IMR-90 (cell line): ENCODE data around the gene GPR65. TPM values are rescaled to one million over a fixed set of nuclear protein-coding genes. Genes with fewer than 3 reads are reported as not detected.

Experiments used
- ATAC-seq: fragments of 200-7000 bp; cut with Tn5 transposase; 2 replicates; pipeline ENCODE4 v1.9.1; 2020; ENCODE audit warnings: low read depth, mild to moderate bottlenecking, moderate library complexity
- BruUV-seq: library from RNA; stranded (reverse); fragments of 400-500 nt; replicated peaks from 2 replicates; lab custom pipeline; 2021; lab: Mats Ljungman, UMichigan
- CTCF ChIA-PET: fragments of 300-600 bp; formaldehyde crosslinking; extraction: SDS; loops from one replicate; lab custom pipeline; 2021; ENCODE audit warnings: antibody characterized with exemption; lab: Yijun Ruan, JAX
- POLR2A ChIA-PET: fragments of 300-600 bp; sonication (Branson Sonifier 250); formaldehyde crosslinking; loops from one replicate; lab custom pipeline; 2022; ENCODE audit warnings: antibody characterized with exemption; ENCODE audit not compliant: unreplicated experiment; lab: Charles Lee
- DNase-seq: peaks from one replicate; pipeline ENCODE4 v3.0.0; 2013
- H2AFZ ChIP-seq: replicated peaks from 2 replicates; pipeline ENCODE3; 2013; ENCODE audit warnings: low read length, mild to moderate bottlenecking; ENCODE audit not compliant: poor library complexity
- H2AK5ac ChIP-seq: 2 replicates; pipeline ENCODE4 v1.6.1; 2013; ENCODE audit warnings: low read depth, low read length, inconsistent platforms
- H2AK9ac ChIP-seq: replicated peaks from 2 replicates; pipeline ENCODE3; 2013; ENCODE audit warnings: mild to moderate bottlenecking, low read depth, low read length, moderate library complexity; ENCODE audit not compliant: poor library complexity
- H2BK120ac ChIP-seq: 2 replicates; pipeline ENCODE4 v1.6.1; 2013; ENCODE audit warnings: low read depth, low read length, inconsistent platforms
- H2BK15ac ChIP-seq: 3 replicates; pipeline ENCODE4 v1.6.1; 2013; ENCODE audit warnings: low read depth, low read length, inconsistent platforms
- H2BK20ac ChIP-seq: 2 replicates; pipeline ENCODE4 v1.6.1; 2013; ENCODE audit warnings: low read depth, mild to moderate bottlenecking, inconsistent platforms, low read length, moderate library complexity
- H2BK5ac ChIP-seq: 2 replicates; pipeline ENCODE4 v1.6.1; 2013; ENCODE audit warnings: mild to moderate bottlenecking, low read depth, low read length, inconsistent platforms; ENCODE audit not compliant: poor library complexity, severe bottlenecking
- H3K14ac ChIP-seq: replicated peaks from 2 replicates; pipeline ENCODE4 v1.6.1; 2013; ENCODE audit warnings: low read depth, low read length, inconsistent platforms
- H3K18ac ChIP-seq: 2 replicates; pipeline ENCODE4 v1.6.1; 2013; ENCODE audit warnings: low read depth, low read length, control low read depth
- H3K23ac ChIP-seq: 2 replicates; pipeline ENCODE4 v1.6.1; 2013; ENCODE audit warnings: low read depth, low read length, inconsistent platforms
- H3K27ac ChIP-seq: 2 replicates; pipeline ENCODE4 v1.5.1; 2013; ENCODE audit warnings: mild to moderate bottlenecking, control low read depth, low read length; ENCODE audit not compliant: insufficient read depth
- H3K27me3 ChIP-seq: 2 replicates; pipeline ENCODE4 v1.6.1; 2013; ENCODE audit warnings: low read length; ENCODE audit not compliant: control insufficient read depth, insufficient read depth
- H3K36me3 ChIP-seq: 2 replicates; pipeline ENCODE4 v1.6.1; 2013; ENCODE audit warnings: low read length, mixed read lengths; ENCODE audit not compliant: control insufficient read depth, insufficient read depth
- H3K4ac ChIP-seq: 2 replicates; pipeline ENCODE4 v1.6.1; 2013; ENCODE audit warnings: low read depth, low read length, inconsistent platforms
- H3K4me1 ChIP-seq: 2 replicates; pipeline ENCODE4 v1.6.1; 2013; ENCODE audit warnings: low read length, mixed read lengths; ENCODE audit not compliant: control insufficient read depth, insufficient read depth
- H3K4me2 ChIP-seq: 2 replicates; pipeline ENCODE4 v1.6.1; 2013; ENCODE audit warnings: low read depth, mild to moderate bottlenecking, control low read depth, low read length, moderate library complexity
- H3K4me3 ChIP-seq: 2 replicates; pipeline ENCODE4 v1.5.1; 2013; ENCODE audit warnings: low read depth, mild to moderate bottlenecking, control low read depth, low read length, moderate library complexity; ENCODE audit not compliant: insufficient read depth
- H3K56ac ChIP-seq: 2 replicates; pipeline ENCODE4 v1.6.1; 2013; ENCODE audit warnings: low read length, inconsistent platforms; ENCODE audit not compliant: insufficient read depth; ENCODE audit errors: extremely low read depth
- H3K79me1 ChIP-seq, 2 experiments: 2 replicates each; pipeline ENCODE4 v1.6.1; 2013; ENCODE audit warnings: low read length in 2 of 2, inconsistent platforms in 1 of 2, low read depth in 1 of 2
- H3K9ac ChIP-seq: 2 replicates; pipeline ENCODE4 v1.6.1; 2013; ENCODE audit warnings: low read depth, low read length, control low read depth
- H3K9me1 ChIP-seq: 2 replicates; pipeline ENCODE4 v1.6.1; 2013; ENCODE audit warnings: low read length, inconsistent platforms; ENCODE audit not compliant: insufficient read depth
- H3K9me3 ChIP-seq: 2 replicates; pipeline ENCODE4 v1.6.1; 2013; ENCODE audit warnings: low read length; ENCODE audit not compliant: control insufficient read depth, insufficient read depth
- H4K20me1 ChIP-seq: 2 replicates; pipeline ENCODE4 v1.6.1; 2013; ENCODE audit warnings: low read length, inconsistent platforms; ENCODE audit not compliant: insufficient read depth
- H4K5ac ChIP-seq: 2 replicates; pipeline ENCODE4 v1.6.1; 2013; ENCODE audit warnings: mild to moderate bottlenecking, low read depth, low read length, control low read depth
- H4K8ac ChIP-seq, 2 experiments: 2 replicates each; pipeline ENCODE4 v1.6.1; 2013; ENCODE audit warnings: low read depth in 2 of 2, low read length in 2 of 2, control low read depth in 1 of 2, inconsistent platforms in 1 of 2
- H4K91ac ChIP-seq: 2 replicates; pipeline ENCODE4 v1.6.1; 2013; ENCODE audit warnings: low read depth, low read length, inconsistent platforms; ENCODE audit not compliant: insufficient read depth
- BHLHE40 ChIP-seq: fragments of 150-350 bp; IDR thresholded peaks from 2 replicates; pipeline ENCODE4 v1.6.1; 2016; ENCODE audit warnings: mild to moderate bottlenecking, low read depth, low read length
- CHD1 ChIP-seq: IDR thresholded peaks from 2 replicates; pipeline ENCODE4 v1.6.1; 2012; ENCODE audit warnings: low read depth, low read length, improper control_type of control experiment
- CTCF ChIP-seq: conservative IDR thresholded peaks from 2 replicates; pipeline ENCODE4 v1.5.1; 2012; ENCODE audit warnings: mild to moderate bottlenecking, low read depth, low read length, improper control_type of control experiment
- ELK1 ChIP-seq: fragments of 150-350 bp; IDR thresholded peaks from 2 replicates; pipeline ENCODE4 v1.6.1; 2016; ENCODE audit warnings: low read depth, mild to moderate bottlenecking, low read length, moderate library complexity, borderline replicate concordance
- MAFK ChIP-seq: IDR thresholded peaks from 2 replicates; pipeline ENCODE4 v1.6.1; 2012; ENCODE audit warnings: low read depth, low read length, improper control_type of control experiment
- MAZ ChIP-seq: IDR thresholded peaks from 2 replicates; pipeline ENCODE4 v1.6.1; 2012; ENCODE audit warnings: low read depth, mild to moderate bottlenecking, low read length, improper control_type of control experiment, moderate library complexity, borderline replicate concordance
- MXI1 ChIP-seq: IDR thresholded peaks from 2 replicates; pipeline ENCODE4 v1.6.1; 2012; ENCODE audit warnings: low read depth, mild to moderate bottlenecking, low read length, moderate library complexity, borderline replicate concordance
- NFE2L2 ChIP-seq: fragments of 150-350 bp; IDR thresholded peaks from 2 replicates; pipeline ENCODE4 v1.6.1; 2016; ENCODE audit warnings: low read depth, mild to moderate bottlenecking, low read length
- POLR2A ChIP-seq: IDR thresholded peaks from 2 replicates; pipeline ENCODE4 v1.6.1; 2012; ENCODE audit warnings: mild to moderate bottlenecking, low read depth, low read length
- RAD21 ChIP-seq: IDR thresholded peaks from 2 replicates; pipeline ENCODE4 v1.6.1; 2012; ENCODE audit warnings: low read length, improper control_type of control experiment
- RCOR1 ChIP-seq: IDR thresholded peaks from 2 replicates; pipeline ENCODE4 v1.6.1; 2012; ENCODE audit warnings: mild to moderate bottlenecking, low read length, improper control_type of control experiment; ENCODE audit not compliant: insufficient replicate concordance
- RFX5 ChIP-seq: IDR thresholded peaks from 2 replicates; pipeline ENCODE4 v1.8.0; 2012; ENCODE audit warnings: low read depth, mild to moderate bottlenecking, low read length, moderate library complexity
- SMC3 ChIP-seq: fragments of 150-350 bp; IDR thresholded peaks from 2 replicates; pipeline ENCODE4 v1.6.1; 2016; ENCODE audit warnings: low read depth, mild to moderate bottlenecking, antibody characterized with exemption, low read length, moderate library complexity
- USF2 ChIP-seq: fragments of 150-350 bp; IDR thresholded peaks from 2 replicates; pipeline ENCODE4 v1.6.1; 2017; ENCODE audit warnings: mild to moderate bottlenecking, antibody characterized with exemption, low read length, low read depth
- WGBS, 2 experiments: methylation state at CpG; one replicate each; pipeline versions ENCODE4 v1.1.5 to v1.1.7; 2013; ENCODE audit warnings: missing lambda C conversion rate in 2 of 2; ENCODE audit not compliant: insufficient read length in 1 of 2; ENCODE audit errors: extremely low coverage in 2 of 2; 5-methylcytosine and 5-hydroxymethylcytosine counted together
- dilution Hi-C: fragments of 300-500 bp; cut with HindIII; formaldehyde crosslinking; loops from one replicate; pipeline ENCODE4 v1.14.3; 2018; ENCODE audit warnings: low sequenced_read_pairs; ENCODE audit not compliant: unreplicated experiment
- in situ Hi-C: fragments of 300-500 bp; cut with MboI; formaldehyde crosslinking; loops from 3 replicates; pipeline ENCODE4 v1.14.3; 2019; ENCODE audit warnings: low sequenced_read_pairs, inconsistent platforms, mixed read lengths
- intact Hi-C: fragments of 100-400 bp; cut with micrococcal nuclease; formaldehyde crosslinking; loops from 2 replicates; pipeline ENCODE4 v1.10.0; 2022
- polyA plus RNA-seq, 3 experiments: library from polyadenylated mRNA; depleted of rRNA; stranded (reverse); fragments of >200 nt; gene quantifications; 2 replicates each; pipeline ENCODE4 v1.2.3, GENCODE V29; 2012; ENCODE audit warnings: low replicate concordance in 1 of 3
- total RNA-seq: library from RNA; depleted of rRNA; stranded (reverse); fragments of >200 nt; gene quantifications from 2 replicates; pipeline ENCODE4 v1.2.3, GENCODE V29; 2012

GPR65 gene
- total and polyA plus RNA-seq, 2 of the 4 experiments (the other 2 are of a cell fraction), result 0.05 to 0.18 TPM

- DNase-seq, result no peak
Measured at GRCh38 chr14:88040146-88040545, 35.2 kb downstream of the GPR65 start.

More at GRCh38 chr14:88040146-88040545, 35.2 kb downstream of the GPR65 start:
- H2BK5ac ChIP-seq, result no peak overlapping the region
- H4K91ac ChIP-seq, result no peak overlapping the region
- H3K9ac ChIP-seq, result no peak overlapping the region
- H3K9me3 ChIP-seq, result 0 out of 2 replicates have a peak, but pooled peaks cover 1% of the 10 kb centered on the region
- H2AK5ac ChIP-seq, result no peak overlapping the region
- H3K27ac ChIP-seq, result no peak overlapping the region
- WGBS, 2 experiments, result no CpG with 5 or more reads among the region's 1 CpG
- no peak overlapping the region for H3K23ac ChIP-seq
- no peak overlapping the region for H4K8ac ChIP-seq
- H3K18ac ChIP-seq, result no peak overlapping the region
- no peaks in the 10 kb centered on the region for H3K9me1 ChIP-seq
- H2AFZ ChIP-seq, result no peak overlapping the region
- no peaks in the 10 kb centered on the region for H3K27me3 ChIP-seq
- CTCF ChIA-PET, result no interaction called here
- in situ Hi-C loops (no loop called here), dilution Hi-C loops (no loop called here), intact Hi-C loops (no loop called here)
- no peaks in the 10 kb centered on the region for H3K36me3 ChIP-seq
- H2BK15ac ChIP-seq, result no peak overlapping the region
- POLR2A ChIA-PET, result no interaction called here
- no peak overlapping the region for H2BK120ac ChIP-seq
- no peaks in the 10 kb centered on the region for H3K4me1 ChIP-seq
- no peak overlapping the region for H2AK9ac ChIP-seq
- H3K4me2 ChIP-seq, result no peak overlapping the region
- no peak for TF ChIP-seq ELK1
- TF ChIP-seq USF2, result no peak
- TF ChIP-seq RAD21, result no peak
- no peak for TF ChIP-seq NFE2L2
- TF ChIP-seq CTCF, result no peak
- no peak for TF ChIP-seq MAFK
- no peak for TF ChIP-seq MAZ
- TF ChIP-seq RFX5, result no peak
- no peak for TF ChIP-seq RCOR1
- TF ChIP-seq MXI1, result no peak
- no peak for TF ChIP-seq SMC3
- TF ChIP-seq POLR2A, result no peak
- no peak for TF ChIP-seq BHLHE40
- TF ChIP-seq CHD1, result no peak
- H2BK20ac ChIP-seq, result no peak overlapping the region
- H4K20me1 ChIP-seq, result no peaks in the 10 kb centered on the region
- H3K56ac ChIP-seq, result no peak overlapping the region
- H3K4ac ChIP-seq, result no peak overlapping the region
- no peak for ATAC-seq
- H3K4me3 ChIP-seq, result no peak overlapping the region
- H3K14ac ChIP-seq, result no peak overlapping the region
- BruUV-seq, result no TSS peak
- H3K79me1 ChIP-seq, result no peaks in the 10 kb centered on the region
- H4K5ac ChIP-seq, result no peak overlapping the region
